Measurements from ENCODE around the gene LHPP.

LHPP gene

DNA sequence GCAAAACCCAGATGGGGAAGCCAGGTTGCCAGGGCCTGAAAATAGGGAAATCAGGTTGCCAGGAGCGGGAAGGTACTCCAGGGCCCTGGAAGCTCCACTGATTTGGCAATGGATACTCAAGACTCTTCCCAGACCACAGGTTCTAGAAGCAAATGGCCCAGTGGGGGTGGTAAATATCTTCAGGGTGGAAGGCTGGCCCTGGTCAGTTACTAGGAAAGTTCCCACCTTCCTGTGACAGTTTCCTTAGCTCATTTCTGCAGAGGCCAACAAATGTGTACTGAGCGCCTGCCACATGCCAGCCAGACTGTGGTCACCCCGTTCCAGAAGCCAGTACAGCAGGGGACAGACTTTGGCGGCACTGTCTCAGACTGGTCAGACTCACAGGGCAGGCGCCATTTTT, 168.9 kb downstream of the LHPP start:
- no peak for DNase-seq

DNA sequence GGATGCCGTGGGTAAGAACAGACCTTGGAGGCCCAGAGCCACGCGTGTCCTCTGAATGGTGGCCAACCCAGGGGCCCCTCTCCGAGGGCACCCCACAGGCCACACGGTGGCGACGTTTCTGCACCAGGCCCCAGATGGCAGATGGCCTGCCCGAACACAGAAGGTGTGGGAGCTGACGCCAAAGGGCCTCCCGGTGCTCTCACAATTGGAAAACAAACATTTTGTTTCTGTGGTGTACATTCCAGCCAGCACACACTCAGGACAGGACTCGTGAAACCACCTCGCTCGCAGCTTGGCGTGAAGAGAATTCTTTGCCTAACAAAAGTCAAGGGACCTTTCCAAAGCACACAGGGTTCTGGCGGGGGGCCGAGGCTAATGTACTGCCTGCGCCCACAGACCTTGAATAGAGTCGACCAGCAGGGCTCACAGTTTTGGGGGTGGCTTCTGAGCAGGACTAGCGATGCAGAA, 170.5 kb downstream of the LHPP start:
- peak in 1 of 2 donors; percentile 37 for DNase-seq

DNA sequence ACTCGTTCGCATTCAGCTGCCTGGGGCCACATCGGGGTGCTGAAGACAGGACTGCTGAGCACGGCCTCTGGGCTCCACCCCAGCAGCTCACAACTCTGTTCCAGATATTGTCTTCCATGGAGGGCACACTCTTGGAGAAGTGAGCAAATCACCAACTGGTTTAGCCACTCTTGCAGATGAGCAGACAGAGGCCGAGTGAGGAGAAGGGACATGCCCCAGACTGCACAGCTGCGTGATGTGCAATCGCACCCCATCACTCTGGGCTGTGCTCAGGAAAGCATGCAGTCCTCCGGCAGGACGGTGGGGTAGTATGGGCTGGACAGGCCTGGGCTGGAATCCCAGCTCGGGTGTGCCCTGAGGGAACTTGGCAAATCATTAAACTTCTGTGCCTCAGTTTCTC, 170.9 kb downstream of the LHPP start:
- no peak for DNase-seq

DNA sequence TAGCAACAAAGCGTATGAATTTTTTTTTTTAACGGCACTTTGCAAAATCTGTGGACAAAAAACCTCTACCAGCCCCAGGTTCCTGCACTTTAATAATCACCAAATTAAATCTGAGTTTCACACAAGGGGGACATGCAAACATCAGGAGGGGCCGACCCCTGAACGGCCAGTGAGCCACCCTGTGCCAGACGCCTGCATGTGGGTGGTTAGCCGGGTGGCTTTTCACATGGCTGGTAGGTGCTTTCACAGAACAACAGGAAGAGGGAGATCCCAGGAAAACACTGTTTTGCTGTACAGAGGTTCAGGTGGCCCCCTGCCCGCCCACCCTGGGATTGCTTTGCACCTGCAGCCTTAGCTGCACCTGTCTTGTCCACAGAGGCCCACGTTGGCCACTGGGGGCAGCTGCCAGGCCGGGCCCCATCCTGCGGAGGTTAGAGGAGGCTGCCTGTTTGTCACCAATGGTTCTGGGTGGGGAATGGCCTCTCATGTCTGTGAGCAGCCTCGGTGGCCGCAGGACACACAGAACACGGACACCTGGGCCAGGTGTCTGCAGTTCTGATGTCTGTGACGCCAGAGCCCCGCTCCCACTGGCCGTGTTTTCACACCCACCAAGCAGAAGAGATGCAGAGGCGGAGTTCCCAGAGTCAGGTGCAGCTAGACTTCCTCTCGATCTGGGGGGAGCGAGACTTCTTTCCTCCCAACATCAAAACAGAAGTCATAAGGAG, 174.8 kb downstream of the LHPP start:
- peak; percentile 50 to 51 for DNase-seq

DNA sequence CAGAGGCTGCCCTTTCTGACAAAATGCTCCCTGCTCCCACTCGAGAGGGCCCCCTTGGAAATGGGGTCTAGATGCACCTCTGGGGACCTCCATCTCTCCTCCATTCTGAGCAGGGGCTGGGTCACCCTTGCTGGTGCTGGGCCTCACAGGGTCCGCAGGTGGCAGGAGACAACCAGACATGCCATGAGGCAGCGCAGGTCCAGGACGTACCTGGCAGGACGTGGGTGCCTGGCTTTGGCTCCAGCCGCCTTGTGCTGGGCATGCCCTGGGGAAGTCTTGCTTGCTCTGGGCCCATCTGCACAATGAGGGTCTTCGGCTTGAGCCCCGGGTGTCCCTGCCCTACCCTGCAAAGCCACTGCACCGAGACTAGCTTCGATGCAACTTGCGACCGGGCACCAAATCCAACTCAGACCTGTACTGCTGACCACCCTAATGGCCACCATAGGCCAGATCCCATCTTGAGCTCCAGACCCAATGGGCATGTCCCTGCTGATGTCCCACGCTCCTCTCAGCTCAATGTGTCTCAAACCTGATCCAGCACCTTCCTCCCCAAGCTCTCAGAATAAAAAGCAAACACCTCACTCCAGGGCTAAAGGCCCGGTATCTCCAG, 175.6 kb downstream of the LHPP start:
- no peak for DNase-seq

DNA sequence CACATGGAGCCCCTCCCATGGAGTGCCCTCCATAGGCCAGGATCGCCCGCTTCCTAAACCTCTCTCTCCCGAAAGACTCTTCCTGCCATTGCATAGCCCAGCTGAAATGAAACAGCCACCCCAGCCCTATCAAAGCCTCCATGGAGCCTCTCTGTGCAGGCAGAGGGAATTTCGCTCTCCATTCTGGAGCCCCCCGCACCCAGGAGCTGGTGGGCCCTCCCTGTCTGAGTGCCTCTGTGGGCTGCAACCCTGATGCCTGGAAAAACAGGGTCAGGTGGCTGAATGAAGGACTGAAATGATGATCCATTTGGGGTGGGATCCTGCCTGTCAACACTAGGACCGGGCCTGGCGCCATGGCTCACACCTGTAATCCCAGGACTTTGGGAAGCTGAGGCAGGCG, 176.1 kb downstream of the LHPP start:
- DNase-seq: no peak

DNA sequence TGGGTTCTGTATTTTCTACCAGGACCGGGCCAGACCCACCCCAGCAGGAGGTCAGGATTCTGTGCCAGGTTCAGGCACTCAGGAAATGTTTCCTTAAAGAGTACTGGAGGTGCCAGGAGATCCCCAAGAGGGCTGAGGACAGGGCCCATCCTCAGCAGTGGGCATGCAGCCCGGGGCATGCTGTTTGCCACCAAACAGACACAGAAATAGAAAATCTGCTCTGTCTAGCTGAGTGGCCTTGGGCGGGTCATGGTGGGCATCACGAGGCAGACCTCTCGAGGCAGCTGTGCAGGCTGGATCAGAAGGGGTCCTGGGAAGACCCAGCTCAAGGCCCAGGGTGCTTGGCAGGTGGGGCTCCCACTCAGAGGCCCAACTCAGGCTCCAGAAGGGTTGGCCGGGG, 177.6 kb downstream of the LHPP start:
- no peak for DNase-seq

DNA sequence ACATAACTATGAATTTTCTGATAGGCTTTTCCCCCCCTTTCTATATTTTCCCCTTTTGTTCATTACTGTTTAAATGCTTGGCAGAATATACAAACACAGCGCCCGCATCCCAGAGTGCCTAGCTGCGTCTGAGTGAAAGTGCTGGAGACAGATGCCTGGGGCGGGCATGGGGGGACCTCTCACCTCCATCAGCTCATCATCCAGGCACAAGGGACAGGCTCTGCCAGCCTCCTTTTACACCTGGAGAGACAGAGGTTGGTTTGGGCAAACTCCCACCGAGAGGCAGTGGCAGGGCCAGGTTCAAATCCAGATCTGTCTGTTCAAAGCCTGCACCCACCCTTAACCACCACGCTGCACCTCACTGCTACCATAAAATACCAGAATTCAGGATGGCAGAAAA, 178.0 kb downstream of the LHPP start:
- DNase-seq: no peak

DNA sequence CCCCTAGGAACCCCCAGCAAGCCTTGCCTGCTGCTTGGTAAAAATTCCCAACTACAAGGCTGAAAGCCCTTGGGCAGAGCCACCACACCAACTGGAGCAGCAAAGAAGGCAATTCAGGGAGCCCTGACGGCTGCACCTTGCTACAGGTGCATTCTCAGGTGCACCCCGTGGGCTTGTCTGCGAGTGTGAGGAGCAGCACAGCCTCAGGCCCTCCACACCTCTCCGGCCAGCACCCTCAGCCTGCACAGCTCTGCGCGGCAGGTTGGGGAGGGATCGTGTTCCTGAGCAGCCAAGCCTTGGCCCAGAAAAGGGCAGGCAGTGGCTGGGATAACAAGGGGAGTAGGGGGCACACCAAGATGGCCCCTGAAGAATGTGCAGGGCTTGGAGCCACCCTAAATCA, 178.4 kb downstream of the LHPP start:
- DNase-seq: no peak

DNA sequence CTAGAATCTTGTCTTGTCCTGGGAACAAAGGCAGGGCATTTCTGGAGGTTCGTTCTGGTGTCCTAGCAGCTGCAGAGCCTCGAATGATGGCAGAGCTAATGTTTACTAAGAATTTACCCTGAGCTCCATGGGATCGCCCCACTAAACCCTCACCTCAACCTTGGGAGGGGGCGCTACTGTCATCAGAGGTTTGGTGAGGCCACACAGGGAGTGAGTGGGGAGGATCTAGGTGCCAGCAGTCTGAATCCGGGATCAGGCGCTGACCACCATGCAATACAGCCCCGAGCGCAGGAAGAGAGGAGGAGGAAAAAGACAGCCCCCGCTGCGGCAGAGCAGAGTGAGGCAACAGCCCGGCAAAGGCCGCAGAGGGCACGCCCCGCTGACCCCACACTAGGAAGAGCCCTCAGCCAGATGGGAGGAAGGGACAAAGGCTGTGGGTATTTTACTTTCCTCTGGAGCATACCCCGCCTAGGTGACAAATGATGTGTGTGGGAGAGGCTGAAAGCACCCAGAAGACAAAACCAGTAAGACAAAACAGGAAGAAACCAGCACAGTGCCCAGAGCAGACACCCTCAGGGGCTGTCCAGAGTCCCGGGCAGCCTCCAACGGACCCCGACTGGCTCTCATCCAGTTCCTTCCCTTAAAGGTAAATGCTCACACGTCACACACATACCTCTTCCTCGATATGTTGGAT, 179.1 kb downstream of the LHPP start:
- peak in 1 of 2 donors; percentile 52 for DNase-seq

DNA sequence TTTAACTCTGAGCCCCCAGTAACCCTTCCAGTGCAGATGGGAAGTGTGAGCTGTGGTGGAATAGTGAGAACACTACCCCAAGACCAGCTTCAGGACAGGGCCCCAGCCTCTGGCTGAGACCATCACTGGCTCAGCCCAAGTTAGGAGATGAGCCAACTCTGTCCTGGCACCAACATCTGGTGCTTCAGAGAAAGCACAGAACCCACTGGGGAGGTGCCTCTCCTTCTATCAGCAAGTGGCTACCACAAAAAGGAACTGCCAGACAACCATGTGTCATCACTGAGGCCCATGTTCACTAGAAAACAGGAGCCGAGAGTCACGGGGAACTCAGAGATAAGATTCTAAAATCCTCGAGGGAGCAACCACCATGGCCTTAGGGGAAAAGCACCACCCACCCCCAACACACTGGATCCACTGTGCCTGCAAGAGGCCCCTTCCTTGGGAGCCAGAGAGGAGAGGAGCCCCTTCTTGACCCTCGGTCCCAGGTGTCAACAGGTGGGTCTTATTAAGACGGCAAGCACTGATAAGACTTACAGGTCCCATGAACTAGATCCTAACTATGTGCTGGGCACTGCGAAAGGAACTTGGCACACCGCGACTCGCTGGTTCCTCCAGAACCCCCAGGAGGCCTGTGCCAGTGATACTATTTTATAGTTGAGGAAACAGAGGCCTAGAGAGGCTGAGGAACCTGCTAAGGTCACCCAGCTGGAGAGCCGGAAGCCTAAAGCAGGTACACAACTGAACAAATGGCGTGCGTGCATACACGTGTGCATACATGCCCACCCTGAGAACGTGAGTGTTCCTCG, 179.9 kb downstream of the LHPP start:
- peak; percentile 48 to 67 for DNase-seq

DNA sequence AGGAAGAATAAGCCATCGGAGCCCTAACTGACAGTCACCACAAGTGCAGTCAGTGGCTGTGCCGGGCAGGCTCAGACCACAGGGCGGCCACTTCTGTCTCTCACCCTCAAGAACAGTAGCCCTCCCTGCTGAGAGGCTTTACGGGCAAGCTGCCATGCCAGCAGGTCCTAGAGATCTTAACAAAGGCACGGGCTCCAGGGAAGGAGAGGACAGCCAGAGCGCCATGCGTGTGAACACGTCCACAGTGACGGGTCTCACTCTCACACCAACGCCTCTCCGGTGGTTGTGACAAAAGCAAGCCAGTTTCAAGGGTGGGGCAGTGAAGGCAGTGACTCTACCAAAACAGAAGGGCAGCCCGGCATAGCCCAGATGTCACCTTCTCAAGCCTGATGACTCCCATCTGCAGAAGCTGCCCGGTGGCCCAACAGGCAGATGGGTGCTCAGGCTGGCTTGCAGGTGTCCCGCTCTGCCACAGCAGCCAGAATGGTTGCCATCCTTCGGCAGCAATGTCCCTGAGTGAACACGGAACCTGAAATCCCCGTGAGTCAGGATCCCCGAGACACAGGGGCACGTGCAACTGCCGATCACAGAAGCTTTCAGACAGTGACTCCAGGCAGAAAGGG, 180.6 kb downstream of the LHPP start:
- DNase-seq: peak in 1 of 2 donors; percentile 31

DNA sequence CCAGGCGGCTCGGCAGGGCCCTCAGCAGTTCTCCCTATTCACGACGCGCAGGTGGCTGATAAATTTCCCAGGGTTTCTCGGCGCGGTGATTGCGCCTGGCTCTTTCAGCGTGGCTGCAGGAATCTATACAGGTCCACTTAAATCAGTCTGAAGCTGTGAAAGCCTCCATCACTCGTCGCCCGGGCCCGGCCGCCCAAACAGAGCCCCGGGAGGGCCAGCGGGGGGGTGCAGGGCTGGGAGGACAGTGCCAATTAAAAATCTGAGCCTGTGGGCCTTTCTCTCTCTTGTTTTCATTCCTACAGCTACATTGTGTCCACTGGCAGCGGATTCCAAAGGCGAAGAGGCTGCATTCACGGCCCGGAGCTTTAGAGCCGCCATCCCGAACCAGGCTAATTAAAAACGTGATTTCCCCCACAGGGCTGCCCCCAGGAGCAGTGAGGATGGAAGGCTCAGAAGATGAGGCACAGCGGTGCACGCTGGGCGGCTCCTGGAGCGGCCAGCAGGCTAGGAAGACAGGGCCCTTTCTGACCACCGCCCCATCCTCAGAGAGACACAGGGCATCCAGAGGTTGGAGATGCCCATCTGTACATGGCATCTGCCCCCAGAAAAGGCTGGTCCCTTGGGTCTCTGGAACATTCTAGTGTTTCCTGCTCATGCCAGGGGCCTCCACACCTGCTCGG, 181.8 kb downstream of the LHPP start:
- DNase-seq: no peak

DNA sequence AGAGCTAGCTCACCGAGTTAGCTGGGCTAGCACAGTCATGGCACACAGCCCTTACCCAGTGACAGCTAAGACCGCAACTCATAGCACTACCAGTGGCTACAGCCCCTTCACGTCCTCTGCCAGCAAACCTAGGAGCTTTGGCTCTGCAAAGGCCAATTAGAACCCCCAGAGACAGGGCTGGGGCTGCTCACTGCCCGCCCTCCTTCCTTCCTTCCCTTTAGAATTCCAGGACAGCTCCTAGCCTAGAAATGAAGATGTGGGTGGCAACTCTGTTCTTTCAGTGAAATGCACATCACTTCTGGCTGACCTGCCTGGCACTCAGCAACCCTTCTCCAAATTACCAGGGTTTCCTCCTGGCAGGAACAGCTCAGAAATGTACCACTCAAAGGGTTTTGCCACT, 182.6 kb downstream of the LHPP start:
- no peak for DNase-seq

DNA sequence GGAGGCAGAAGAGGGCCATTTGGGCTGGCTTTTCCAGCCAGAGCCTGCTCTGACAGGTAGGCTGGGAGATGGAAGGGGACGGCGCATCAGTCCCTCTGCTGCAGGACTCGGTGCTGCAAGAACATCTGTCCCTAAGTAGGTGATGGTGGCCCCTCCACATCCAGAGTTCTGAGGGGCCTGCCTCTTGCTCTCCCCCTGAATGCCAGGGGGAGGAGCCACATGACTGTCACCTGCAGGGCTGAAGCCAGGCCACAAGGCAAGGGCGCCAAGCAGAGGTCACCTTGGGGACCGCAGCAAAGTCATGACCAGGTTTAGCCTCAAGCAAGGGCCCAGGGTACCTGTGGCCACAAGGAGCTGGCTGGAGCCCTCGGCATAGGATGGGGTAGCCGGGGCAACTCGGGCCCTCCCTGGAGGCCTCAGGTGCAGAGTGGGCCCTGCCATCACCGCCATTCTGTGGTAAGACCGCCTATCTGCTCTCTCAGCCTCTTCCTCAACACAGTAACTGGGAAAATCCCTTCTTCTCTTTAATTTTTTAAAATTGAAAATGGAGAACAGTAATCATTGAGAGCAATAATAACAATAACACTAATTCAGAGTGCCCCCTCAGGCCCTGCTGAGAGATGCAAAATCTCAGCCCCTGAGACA, 183.3 kb downstream of the LHPP start:
- DNase-seq: no peak

DNA sequence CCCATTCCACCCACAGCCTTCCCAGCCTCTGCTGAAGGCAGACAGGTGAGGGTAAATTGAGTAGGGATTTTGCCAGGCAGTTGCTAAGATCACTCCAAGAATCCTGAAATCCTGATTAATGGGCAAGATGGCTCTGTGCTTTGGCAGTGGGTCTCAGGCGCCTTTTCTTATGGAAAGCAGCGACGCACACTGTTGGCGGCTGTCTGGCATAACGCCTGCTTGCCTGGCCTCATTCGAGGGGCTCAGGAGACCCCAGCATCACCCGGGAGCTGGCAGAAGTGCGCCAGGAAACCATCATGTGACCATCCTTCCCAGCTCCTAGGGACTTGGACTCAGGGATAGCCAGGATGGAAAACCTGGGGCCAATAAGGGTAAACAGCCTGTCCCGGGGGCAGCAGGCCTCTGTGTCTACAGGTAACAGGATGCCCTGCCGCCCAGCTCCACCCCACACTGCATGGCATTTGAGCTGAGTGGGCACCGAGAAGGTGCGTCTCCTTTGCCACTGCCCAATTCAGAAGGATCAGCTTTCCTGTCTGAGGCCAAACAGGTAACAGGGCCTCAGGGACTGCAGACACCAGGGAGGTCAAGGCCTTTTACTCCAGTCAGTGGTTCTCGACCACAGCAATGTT, 184.0 kb downstream of the LHPP start:
- DNase-seq: no peak

DNA sequence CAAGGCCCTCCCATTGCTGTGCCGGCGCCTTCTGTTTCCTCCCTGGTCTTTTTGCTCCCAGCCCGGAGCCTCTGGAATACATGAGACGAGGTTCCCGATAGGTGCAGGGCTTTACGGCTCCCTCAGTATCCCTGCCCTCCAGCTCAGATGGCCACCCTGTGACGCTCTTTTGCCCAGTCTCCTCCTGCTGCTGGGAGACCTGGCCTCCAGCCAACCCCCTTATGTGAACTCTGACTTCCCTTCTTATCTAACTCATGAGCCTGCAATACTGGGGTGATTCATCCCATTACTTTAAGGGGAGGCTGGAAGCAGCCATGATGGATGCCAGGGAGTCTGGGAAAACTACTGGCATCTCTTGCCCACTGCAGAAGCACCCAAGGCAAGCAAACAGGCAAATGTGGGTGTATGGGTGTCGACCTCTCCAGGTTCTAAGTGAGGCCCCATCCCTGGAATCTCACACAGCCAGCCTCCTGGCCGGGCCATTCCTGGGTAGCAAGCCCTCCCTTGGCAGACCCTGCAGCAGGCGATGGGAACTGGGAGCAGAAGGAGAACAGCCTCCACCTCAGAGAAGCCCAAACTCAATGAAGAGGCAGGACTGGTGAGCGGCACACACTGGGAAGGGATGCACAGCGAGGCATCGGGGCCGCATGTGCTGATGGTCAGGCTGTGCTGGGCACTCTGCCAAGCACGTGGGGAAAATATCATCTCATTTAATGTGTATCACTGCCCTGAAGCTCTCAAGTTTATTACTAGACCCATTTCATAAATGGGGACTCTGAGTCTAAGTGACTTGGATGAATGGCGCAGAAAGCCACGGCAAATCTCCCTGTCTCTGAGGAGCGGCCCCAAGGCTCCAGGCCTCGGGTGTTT, 185.1 kb downstream of the LHPP start:
- DNase-seq: peak in 1 of 2 donors; percentile 49

DNA sequence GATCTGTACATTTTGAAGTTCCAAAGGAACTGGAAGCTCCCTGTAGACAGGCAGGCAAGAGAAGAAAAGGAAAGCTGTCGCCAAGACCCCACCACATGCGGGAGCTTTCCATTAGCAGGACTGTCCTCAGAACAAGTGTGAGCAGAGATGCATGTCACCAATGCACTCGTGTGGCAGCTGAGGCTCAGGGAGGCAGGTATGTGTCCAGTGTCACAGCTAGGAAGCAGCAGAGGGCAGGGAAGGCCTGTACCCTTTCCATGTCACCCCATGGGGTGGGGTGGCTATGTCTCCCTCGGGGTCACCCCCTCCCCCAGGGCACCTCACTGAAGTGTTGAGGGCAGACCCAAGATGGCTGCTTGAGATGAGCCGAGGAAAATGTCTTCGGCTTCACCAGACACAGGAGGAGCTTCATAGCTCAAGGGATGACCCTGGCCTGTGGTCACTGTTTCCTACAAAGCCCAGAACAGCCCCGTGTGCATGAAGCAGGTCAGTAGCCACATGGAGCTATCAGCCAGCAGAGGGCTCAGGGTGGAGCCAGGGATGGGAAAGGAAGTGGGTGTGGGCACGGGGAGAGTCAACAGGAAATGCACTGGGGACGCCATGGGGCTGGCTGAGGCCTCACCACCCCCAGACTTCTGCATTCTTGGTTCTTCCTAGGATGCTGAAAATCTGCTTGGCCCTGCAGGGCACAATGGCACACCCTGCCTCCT, 186.0 kb downstream of the LHPP start:
- DNase-seq: peak; percentile 75 to 82

DNA sequence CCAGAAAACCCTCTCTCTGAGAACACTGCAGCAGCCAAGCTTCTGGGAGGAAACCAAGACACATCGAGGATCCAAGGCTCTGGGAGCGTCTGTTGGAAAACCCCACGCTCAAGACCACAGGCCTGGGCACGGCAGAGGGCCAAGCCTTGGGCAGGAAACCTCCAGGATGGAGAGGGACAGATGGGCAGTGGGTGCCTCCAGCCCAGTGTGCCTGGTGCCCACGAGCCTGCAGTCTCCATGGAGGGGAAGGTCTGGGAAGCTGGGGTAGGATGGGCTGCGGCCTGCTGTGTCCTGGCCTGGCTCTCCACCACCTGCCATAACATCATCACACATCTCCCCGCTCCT, 186.5 kb downstream of the LHPP start:
- DNase-seq: no peak

DNA sequence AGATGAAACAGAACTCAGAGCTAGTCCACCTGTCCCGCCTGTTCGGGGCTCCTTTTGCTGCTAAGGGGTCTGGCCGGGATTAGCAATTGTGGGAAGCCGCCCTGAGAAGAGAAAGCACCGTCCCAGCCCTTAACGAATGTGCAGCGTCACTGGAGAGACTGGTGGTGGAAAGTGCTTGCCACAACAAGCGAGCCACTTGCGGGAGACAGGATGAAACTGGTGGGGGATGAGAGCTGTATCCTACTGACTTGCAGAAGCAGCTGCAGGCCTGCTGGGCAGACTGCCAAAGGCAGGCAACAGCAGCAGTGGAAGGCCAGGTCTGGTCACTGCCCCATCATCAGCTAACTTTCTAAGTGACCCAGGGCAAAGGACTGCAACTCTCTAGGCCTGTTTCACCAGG, 187.1 kb downstream of the LHPP start:
- DNase-seq: peak; percentile 54 to 61
